SU-DHL-6 (cell line): ENCODE results near the gene ZFHX3.

ENCODE experiments used
- H2AFZ ChIP-seq: fragments of 200-600 bp; sonication (generic); 2 replicates; pipeline ENCODE4 v1.6.1; 2014; ENCODE audit warnings: low read depth, mild to moderate bottlenecking, moderate library complexity, mixed read lengths, antibody characterized with exemption, low read length; ENCODE audit not compliant: severe bottlenecking
- H3F3A ChIP-seq: fragments of 200-600 bp; shearing (Covaris generic); 2 replicates; pipeline ENCODE4 v1.6.0; 2016; ENCODE audit warnings: antibody characterized with exemption, mild to moderate bottlenecking; ENCODE audit not compliant: insufficient read depth
- H3K27ac ChIP-seq: fragments of 200-600 bp; sonication (generic); 2 replicates; pipeline ENCODE4 v1.5.1; 2016; ENCODE audit warnings: low read depth, mild to moderate bottlenecking, low read length, moderate library complexity, mixed read lengths
- H3K27me3 ChIP-seq: fragments of 200-600 bp; sonication (generic), shearing (Covaris generic); 2 replicates; pipeline ENCODE4 v1.6.0; 2014; ENCODE audit warnings: mild to moderate bottlenecking, low read length
- H3K36me3 ChIP-seq: fragments of 200-600 bp; sonication (generic); 2 replicates; pipeline ENCODE4 v1.6.1; 2014; ENCODE audit warnings: mild to moderate bottlenecking, low read length, mixed read lengths
- H3K4me2 ChIP-seq: fragments of 300-600, 200-600 bp; shearing (Covaris generic), sonication (generic); 2 replicates; pipeline ENCODE4 v1.6.0; 2014; ENCODE audit warnings: low read length, low read depth, mild to moderate bottlenecking; ENCODE audit not compliant: poor library complexity, severe bottlenecking
- H3K4me3 ChIP-seq: fragments of 200-600 bp; sonication (generic); 2 replicates; pipeline ENCODE4 v1.5.1; 2014; ENCODE audit warnings: antibody characterized with exemption, low read length, mild to moderate bottlenecking, mixed read lengths; ENCODE audit not compliant: insufficient read depth, poor library complexity, severe bottlenecking
- H3K79me2 ChIP-seq: fragments of 200-600 bp; sonication (generic); 2 replicates; pipeline ENCODE4 v1.6.1; 2014; ENCODE audit warnings: mild to moderate bottlenecking, low read length, moderate library complexity; ENCODE audit not compliant: insufficient read depth
- H3K9ac ChIP-seq: fragments of 200-600 bp; sonication (generic); 2 replicates; pipeline ENCODE4 v1.7.0; 2014; ENCODE audit warnings: mild to moderate bottlenecking, low read length
- H3K9me2 ChIP-seq: fragments of 200-600 bp; sonication (generic); replicated peaks from 2 replicates; pipeline ENCODE4 v1.6.1; 2014; ENCODE audit warnings: low read length; ENCODE audit not compliant: insufficient read depth
- H3K9me3 ChIP-seq: fragments of 200-600 bp; sonication (generic); 2 replicates; pipeline ENCODE4 v1.6.1; 2014; ENCODE audit warnings: low read length, mixed read lengths; ENCODE audit not compliant: insufficient read depth
- H4K20me1 ChIP-seq: fragments of 200-600 bp; sonication (generic); 2 replicates; pipeline ENCODE4 v1.6.1; 2014; ENCODE audit warnings: low read depth, mild to moderate bottlenecking, antibody characterized with exemption, low read length, moderate library complexity, mixed read lengths
- EZH2phosphoT487 ChIP-seq: fragments of 200-600 bp; sonication (generic), shearing (Covaris generic); conservative IDR thresholded peaks from 2 replicates; pipeline ENCODE4 v1.6.1; 2018; ENCODE audit warnings: mild to moderate bottlenecking, antibody characterized with exemption, low read length, moderate library complexity, mixed read lengths
- TF ChIP-seq, protein P1 (sequence below): fragments of 200-600 bp; sonication (generic); IDR thresholded peaks from one replicate; pipeline ENCODE4 v1.5.1; 2017; ENCODE audit warnings: antibody characterized with exemption, mild to moderate bottlenecking, low read length, moderate library complexity; ENCODE audit not compliant: insufficient read depth, poor library complexity, severe bottlenecking

ZFHX3 gene

DNA sequence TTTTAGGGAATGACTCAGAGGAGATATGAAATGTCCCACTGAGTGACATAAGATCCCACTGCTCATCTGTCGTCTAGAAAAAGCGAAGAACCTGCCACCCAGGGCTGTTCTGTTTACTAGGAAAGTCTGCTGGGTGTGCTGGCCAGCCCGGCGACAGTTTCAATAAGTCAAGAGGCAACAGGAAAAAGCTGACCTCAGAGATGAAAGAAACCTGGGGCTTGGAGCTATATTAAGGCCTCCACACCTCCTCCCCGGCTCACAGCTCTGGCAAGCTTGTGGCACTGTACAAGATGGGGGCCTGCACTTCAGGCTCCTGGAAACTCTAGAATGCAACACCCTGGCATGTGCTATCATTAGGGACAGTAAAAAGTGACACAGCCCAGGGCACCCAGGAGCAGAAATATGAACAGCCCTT lies 10.6 kb downstream of the ZFHX3 start:
- H3K4me2 ChIP-seq = no peak overlapping the region
- H4K20me1 ChIP-seq = peaks cover 1% of the 10 kb centered on the region; the same call in 1 of the 2 replicates

DNA sequence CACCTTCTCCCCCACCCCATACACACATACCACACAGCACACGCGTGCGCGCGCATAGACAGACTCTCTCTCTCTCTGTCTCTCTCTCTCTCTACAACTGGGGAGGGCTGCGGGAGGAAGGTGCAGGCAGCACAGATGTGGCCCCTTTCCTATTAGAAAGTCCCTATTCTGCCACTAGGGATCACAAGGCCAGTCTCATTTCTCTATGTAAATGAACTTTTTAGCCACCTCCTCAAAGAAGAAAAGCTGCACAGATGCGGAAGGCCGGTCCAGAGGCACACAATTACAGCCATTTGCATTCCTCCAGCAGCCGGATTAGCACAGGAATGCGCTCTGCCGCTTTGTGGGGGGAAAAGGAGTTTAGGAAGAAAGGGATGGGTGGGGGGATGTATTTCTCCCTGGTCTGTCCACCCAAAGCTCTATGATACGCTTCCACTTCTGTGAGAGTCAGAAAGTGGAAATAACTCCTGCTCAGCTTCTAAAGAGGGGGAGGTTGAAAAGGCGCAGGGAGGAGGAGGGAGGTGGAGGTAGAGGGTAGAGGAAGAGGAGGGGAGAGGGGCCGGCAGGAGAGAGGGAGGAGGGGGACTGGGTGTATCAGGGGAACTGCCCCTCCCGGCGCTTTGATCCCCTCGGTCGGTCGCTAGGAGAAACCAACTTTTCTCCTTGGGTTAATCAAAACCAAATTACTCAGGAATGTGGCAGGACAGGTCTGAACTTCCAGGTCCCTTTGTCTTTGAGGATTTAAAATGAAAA lies 11.7 kb downstream of the ZFHX3 start:
- H3K27ac ChIP-seq = no peak overlapping the region
- H3F3A ChIP-seq = no peaks in the 10 kb centered on the region
- no peak overlapping the region for H3K4me2 ChIP-seq
- H4K20me1 ChIP-seq = peaks cover 2% of the 10 kb centered on the region; the same call in 1 of the 2 replicates
- no peaks in the 10 kb centered on the region for H3K9me3 ChIP-seq
- no peak overlapping the region for H3K4me3 ChIP-seq
- H2AFZ ChIP-seq = no peak overlapping the region
- H3K79me2 ChIP-seq = no peaks in the 10 kb centered on the region
- no peaks in the 10 kb centered on the region for H3K36me3 ChIP-seq
- no peaks in the 10 kb centered on the region for H3K27me3 ChIP-seq
- TF ChIP-seq, protein P1, sequence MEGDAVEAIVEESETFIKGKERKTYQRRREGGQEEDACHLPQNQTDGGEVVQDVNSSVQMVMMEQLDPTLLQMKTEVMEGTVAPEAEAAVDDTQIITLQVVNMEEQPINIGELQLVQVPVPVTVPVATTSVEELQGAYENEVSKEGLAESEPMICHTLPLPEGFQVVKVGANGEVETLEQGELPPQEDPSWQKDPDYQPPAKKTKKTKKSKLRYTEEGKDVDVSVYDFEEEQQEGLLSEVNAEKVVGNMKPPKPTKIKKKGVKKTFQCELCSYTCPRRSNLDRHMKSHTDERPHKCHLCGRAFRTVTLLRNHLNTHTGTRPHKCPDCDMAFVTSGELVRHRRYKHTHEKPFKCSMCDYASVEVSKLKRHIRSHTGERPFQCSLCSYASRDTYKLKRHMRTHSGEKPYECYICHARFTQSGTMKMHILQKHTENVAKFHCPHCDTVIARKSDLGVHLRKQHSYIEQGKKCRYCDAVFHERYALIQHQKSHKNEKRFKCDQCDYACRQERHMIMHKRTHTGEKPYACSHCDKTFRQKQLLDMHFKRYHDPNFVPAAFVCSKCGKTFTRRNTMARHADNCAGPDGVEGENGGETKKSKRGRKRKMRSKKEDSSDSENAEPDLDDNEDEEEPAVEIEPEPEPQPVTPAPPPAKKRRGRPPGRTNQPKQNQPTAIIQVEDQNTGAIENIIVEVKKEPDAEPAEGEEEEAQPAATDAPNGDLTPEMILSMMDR = no peak
- no peak for TF ChIP-seq EZH2phosphoT487
- H3K9me2 ChIP-seq = no peaks in the 10 kb centered on the region
- H3K9ac ChIP-seq = no peak overlapping the region

More for the DNA sequence above, 10.6 kb downstream of the ZFHX3 start:
- H3K4me3 ChIP-seq = no peak overlapping the region
- no peak overlapping the region for H2AFZ ChIP-seq
- no peaks in the 10 kb centered on the region for H3K9me2 ChIP-seq
- H3F3A ChIP-seq = no peaks in the 10 kb centered on the region
- no peaks in the 10 kb centered on the region for H3K9me3 ChIP-seq
- H3K27me3 ChIP-seq = no peaks in the 10 kb centered on the region
- H3K36me3 ChIP-seq = no peaks in the 10 kb centered on the region
- H3K9ac ChIP-seq = no peak overlapping the region
- no peaks in the 10 kb centered on the region for H3K79me2 ChIP-seq
- TF ChIP-seq EZH2phosphoT487 = no peak
- TF ChIP-seq, protein P1 = no peak
- no peak overlapping the region for H3K27ac ChIP-seq

DNA sequence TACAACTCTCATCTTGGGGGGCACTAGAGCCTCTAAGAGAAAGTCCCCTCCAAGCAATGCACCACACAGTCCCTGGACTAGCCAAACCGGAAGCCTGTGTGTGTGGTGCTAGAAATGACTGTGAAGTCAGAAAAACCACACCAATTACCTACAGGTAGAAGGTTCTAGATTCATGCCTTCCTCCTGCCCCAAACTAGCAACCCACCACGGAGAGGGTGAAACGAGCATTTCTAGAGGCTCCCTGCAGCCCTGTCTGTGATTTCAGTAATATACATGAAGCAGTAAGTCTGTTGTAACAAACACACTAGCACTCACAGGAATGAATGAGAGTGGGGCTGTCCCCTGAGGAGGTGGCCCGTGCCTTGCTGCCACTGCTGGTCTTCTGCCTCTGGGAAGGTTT lies 13.6 kb downstream of the ZFHX3 start:
- Histone ChIP-seq H3K9ac (no peak overlapping the region), H3K27me3 (no peaks in the 10 kb centered on the region), H4K20me1 (peaks cover 2% of the 10 kb centered on the region; the same call in 1 of the 2 replicates), H3F3A (no peaks in the 10 kb centered on the region), H3K4me3 (no peak overlapping the region), H3K4me2 (no peak overlapping the region), H3K27ac (no peak overlapping the region), H3K9me3 (no peaks in the 10 kb centered on the region), H3K36me3 (no peaks in the 10 kb centered on the region), H2AFZ (no peak overlapping the region), H3K79me2 (no peaks in the 10 kb centered on the region), H3K9me2 (no peaks in the 10 kb centered on the region)
- no peak for TF ChIP-seq EZH2phosphoT487
- TF ChIP-seq, protein P1 = no peak
